NCI-H2171 treated with DMSO at 0.1 percent for 48 hours (cell line): ENCODE results near the gene REEP1.
"Not testable (repeated sequence)": the region's sequence is repeated elsewhere in the genome, so short reads cannot be mapped to it uniquely, and the experiment has no call there.

Experiments
- DNase-seq: peaks from one replicate; lab custom pipeline; 2025; lab: John Stamatoyannopoulos, UW

The REEP1 gene

GRCh38 chr2:86283411-86284030 is 53.9 kb downstream of the REEP1 start:
- no peak for DNase-seq

- no peak for DNase-seq
Measured at GRCh38 chr2:86281066-86281700, 56.2 kb downstream of the REEP1 start.

GRCh38 chr2:86280191-86280667 is 57.2 kb downstream of the REEP1 start:
- DNase-seq: peak; percentile 28

- DNase-seq: no peak
Measured at GRCh38 chr2:86275962-86276361, 61.5 kb downstream of the REEP1 start.

GRCh38 chr2:86275384-86275799 is 62.0 kb downstream of the REEP1 start:
- DNase-seq: no peak

- DNase-seq: peak; percentile 50
Measured at GRCh38 chr2:86274918-86275275, 62.5 kb downstream of the REEP1 start.

- no peak for DNase-seq
Measured at GRCh38 chr2:86274265-86274917, 63.0 kb downstream of the REEP1 start.

- no peak for DNase-seq
Measured at GRCh38 chr2:86272111-86272510, 65.3 kb downstream of the REEP1 start.

- DNase-seq: no peak
Measured at GRCh38 chr2:86271248-86271647, 66.2 kb downstream of the REEP1 start.

GRCh38 chr2:86263956-86264355 is 73.5 kb downstream of the REEP1 start:
- no peak for DNase-seq

- no peak for DNase-seq
Measured at GRCh38 chr2:86260978-86261377, 76.4 kb downstream of the REEP1 start.

- no peak for DNase-seq
Measured at GRCh38 chr2:86258106-86258505, 79.3 kb downstream of the REEP1 start.

- DNase-seq: no peak
Measured at GRCh38 chr2:86256982-86257381, 80.4 kb downstream of the REEP1 start.

- no peak for DNase-seq
Measured at GRCh38 chr2:86256300-86256699, 81.1 kb downstream of the REEP1 start.

- no peak for DNase-seq
Measured at GRCh38 chr2:86254576-86255538, 82.6 kb downstream of the REEP1 start.

- DNase-seq: no peak
Measured at GRCh38 chr2:86253424-86253823, 84.0 kb downstream of the REEP1 start.

- no peak for DNase-seq
Measured at GRCh38 chr2:86251840-86252266, 85.6 kb downstream of the REEP1 start.

GRCh38 chr2:86249579-86250391 is 87.6 kb downstream of the REEP1 start:
- peak; percentile 92 for DNase-seq

- DNase-seq: no peak
Measured at GRCh38 chr2:86249176-86249575, 88.2 kb downstream of the REEP1 start.

- not testable (repeated sequence) for DNase-seq
Measured at GRCh38 chr2:86245222-86245621, 92.2 kb downstream of the REEP1 start.

- DNase-seq: not testable (repeated sequence)
Measured at GRCh38 chr2:86244781-86245180, 92.6 kb downstream of the REEP1 start.
